HG03378 (cell line): ENCODE measurements around the gene METTL22.
A peak's percentile ranks its signal among the peaks of the same experiment; 100 is the strongest.

ENCODE experiments used
- ATAC-seq: cut with Tn5 transposase; IDR thresholded peaks from one replicate; pipeline ENCODE4 v1.9.1; 2021; ENCODE audit warnings: mild to moderate bottlenecking, moderate library complexity; ENCODE audit not compliant: unreplicated experiment

METTL22 gene, protein sequence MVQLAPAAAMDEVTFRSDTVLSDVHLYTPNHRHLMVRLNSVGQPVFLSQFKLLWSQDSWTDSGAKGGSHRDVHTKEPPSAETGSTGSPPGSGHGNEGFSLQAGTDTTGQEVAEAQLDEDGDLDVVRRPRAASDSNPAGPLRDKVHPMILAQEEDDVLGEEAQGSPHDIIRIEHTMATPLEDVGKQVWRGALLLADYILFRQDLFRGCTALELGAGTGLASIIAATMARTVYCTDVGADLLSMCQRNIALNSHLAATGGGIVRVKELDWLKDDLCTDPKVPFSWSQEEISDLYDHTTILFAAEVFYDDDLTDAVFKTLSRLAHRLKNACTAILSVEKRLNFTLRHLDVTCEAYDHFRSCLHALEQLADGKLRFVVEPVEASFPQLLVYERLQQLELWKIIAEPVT

DNA sequence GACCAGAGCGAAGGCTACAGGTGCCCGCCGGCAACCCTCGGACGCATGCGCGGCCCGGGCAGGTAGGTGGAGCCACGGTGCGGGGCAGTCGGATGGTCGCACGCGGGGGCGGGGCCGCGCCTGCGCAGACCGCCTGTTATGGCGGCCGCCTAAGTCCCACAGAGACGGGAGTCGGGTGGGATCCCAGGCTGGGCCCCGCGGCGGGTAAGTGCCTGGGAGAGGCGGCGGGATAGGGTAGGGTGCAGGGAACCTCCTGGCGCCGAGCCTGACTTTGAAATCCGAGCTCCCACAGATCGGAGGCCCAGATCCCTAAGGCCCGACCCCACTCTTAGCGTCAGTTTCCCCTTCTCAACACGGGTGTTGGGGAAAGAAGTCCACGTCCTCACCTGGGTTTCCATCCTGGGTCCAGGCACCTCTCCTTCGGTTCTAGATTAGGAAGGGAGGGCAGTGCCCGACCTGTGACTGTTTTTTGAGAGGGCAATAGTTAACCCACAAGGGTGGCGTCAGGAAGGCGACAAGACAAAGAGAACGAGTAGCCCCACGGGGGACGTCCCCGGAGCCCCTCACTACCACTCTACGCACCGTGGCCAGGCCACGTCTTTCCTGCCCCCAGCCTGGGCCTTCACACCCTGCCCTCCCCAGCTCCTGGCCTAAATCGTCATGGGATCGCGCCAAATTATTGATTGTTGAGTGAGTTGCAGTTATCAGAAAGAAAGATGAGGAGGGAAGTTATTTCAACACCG is at the start of gene METTL22:
Gene METTL22 (plus strand): TSS at position 127 of the 743 bp plus-strand sequence. CDS start 3,968 bp downstream, outside the sequence.
- ATAC-seq = peak; percentile 77

DNA sequence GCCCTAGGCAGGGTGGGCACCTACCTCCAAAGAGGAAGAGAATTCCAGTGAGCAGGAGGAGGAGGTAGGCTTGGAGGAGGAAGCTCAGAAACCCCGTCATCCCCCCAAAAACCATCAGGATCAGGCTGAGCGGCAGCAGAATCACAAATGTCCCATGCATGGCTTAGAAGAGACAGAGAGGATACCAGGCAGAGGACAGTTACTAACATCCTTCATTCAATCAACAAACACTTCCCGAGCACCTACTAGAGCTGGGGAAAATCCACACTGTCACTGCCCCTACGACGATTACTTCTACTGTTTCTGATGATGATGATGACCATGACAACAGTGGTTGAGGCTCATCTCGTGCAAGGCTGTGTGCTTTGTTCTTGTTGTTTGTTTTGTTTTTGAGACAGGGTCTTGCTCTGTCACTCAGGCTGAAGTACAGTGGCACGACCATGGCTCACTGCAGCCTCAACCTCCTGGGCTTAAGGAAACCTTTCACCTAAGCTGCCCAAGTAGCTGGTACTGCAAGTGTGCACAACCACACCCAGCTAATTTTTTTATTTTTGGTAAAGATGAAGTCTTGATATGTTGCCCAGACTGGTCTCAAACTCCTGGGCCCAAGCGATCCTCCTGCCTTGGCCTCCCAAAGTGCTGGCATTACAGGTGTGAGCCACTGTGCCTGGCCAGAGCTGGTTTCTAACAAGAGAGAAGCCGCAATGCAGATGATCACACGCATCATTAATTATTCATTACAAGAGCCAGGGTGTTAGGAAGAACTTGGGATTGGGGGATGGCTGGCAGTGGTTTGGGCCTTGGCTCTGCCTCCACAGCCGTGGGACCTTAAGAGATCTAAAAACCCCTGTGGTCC is 49.2 kb upstream of the METTL22 start:
- ATAC-seq = no peak

DNA sequence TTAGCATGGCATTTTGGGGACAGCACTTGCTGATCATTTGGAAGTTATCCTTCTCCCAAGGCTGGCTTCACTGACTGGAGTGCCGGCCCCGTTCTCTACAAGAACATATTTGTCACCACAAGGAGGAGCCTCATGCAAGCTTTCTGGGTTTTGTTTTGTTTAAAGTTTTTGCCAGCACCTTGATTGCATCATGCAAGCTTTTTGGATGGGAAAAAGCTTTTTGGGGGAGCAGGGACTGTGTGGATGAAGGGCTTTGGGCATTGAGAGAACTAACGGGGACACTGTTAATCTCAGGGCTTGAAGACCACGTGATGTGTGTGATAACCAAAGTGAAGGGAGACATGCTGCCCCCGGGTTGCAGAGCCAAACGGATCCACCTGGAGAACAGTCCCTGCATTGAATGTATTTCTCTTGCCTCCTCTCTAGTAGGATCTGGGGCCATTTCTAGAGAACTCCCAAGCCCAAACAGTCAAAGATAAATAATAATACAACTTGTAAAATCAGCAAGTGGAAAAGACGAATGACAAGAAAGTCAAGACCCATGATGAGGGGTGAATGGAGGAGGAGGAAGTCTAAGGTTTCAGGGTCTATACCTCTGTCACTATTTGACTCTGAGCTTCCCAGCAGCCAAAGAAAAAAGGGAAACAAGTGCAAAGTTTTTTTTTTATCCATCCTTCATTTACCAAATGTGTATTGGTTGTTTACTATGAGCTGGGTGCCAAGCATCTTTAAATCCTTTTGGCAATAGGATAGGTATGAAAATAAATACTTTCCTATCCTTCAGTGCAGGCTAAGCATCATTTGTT is 48.4 kb upstream of the METTL22 start:
- no peak for ATAC-seq

DNA sequence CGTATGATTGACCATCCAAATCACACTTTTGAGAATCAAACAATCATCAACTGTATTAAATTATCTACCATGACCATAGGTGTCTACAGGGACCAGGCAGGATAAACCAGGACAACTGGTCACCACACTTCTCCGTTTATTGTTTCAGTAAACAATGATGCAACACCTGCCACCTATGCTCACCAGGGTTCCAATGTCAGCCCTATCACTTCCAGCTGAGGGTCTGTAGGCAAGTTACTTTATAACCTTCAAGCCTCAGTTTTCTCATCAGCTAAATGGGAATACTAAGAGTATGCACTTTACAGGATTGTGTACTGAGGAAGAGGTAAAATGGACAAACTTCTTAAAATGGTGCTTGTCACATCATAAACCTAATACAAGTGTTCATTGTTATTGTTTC is 46.1 kb upstream of the METTL22 start:
- ATAC-seq = no peak

DNA sequence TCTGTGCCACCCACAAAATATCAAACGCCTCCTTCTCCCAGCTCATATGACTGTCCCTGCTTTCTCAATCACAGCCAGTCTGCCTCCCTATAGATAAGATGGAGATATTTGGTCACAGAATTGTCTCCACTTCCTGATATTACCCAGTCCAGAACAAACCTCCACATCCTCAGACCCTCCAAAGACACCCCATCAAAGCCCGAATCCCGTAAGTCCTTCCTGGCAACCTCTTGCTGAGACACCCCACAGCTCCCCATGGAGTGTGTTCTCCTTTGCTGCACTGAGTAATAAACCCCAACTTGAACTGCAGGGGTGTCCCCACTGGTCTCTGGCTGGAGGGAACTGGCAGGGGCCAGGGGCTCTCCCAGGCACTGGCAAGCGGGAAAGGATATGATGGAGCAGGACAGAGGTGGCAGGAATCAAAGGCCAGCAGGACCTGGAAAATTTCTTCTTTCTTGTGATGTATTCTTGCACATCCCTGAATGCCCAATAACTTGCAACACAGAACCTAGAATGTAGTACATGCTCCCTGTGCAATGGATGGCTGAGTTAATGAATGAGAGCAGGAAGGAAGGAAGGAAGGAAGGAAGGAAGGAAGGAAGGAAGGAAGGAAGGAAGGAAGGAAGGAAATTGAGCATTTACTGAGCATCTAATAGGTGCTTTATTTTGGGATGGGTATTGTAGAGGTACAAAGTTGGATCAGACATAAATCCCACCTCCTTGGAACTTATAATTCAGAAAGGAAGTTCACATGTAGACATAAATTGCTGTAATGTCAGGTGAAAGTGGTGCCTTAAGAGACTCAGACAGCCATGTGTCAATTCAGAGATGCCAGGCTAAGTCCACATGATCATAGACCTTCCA is 45.1 kb upstream of the METTL22 start:
- ATAC-seq = no peak

DNA sequence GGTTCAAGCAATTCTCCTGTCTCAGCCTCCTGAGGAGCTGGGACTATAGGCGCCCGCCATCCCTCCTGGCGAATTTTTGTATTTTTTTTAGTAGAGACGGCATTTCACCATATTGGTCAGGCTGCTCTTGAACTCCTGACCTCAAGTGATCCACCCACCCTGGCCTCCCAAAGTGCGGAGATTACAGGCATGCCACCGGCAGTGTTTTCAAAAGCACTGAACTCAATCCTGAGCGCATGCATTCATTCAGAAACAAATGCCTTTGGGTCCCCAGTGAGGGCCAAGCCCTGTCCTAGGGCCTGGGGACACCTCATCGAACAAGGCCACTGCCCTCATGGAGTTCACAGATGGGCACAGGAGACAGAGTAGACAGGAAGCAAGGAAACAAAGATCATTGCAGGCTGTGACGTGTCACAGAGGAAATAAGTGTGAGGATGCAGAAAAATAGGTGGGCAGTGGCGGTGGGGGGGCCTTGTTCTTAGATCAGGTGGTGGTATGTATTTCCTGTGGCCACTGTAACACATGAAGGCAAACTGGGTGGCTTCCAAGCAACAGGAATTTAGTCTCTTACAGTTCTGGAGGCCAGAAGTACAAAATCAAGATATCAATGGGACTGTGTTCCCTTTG is 43.7 kb upstream of the METTL22 start:
- no peak for ATAC-seq

DNA sequence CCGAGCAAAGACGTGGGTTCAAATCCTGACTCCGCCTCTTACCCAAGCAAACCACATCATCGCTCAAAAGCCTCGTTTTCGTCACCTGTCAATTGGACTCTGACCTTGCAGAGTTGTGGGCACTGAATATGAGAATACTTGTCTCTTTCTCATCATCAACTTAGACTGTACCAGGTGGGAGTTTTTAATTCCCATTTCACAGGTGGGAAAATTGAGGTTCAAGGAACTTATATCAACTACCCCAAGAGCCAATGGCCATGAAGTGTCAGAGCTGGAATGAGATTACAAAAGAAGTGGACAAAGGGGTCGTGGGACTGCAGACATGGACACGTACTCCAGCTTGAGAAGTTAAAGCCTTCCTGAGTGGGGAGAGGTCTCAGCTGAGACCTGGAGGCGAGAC is 41.9 kb upstream of the METTL22 start:
- no peak for ATAC-seq

DNA sequence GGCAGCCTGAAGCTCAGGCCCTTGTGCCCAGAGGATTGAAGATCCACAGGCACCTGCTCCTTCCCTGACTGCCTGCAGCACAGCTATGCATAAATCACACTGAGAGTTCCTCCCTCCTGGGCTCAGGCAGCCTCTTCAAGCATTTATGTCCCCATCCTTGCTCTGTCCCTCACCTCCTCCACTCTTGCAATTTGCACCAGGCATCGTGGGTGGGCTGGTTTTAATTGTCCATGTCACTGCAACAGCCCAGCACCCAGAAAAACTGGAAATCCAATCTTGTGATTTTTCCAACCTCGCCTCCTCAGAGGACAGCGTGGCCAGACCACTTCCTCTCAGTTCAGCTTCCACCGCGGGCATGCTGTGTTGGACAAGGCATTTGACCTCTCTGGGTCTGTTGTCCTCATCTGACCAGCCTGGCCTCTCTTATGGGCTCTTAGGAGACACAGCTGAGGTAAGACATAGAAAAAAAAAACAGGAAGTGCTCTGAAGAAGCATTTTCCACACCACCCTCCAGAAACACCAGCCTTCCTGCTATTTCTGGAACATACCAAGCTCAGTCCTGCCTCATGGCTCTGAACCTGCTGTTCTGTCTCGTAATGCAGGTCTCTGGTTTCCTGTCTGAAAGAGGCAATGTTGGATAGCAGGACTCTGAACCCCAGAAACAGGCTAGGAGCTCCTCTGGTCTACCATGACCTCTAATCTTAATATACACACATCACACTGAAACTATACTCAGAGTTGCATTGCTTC is 39.5 kb upstream of the METTL22 start:
- no peak for ATAC-seq

DNA sequence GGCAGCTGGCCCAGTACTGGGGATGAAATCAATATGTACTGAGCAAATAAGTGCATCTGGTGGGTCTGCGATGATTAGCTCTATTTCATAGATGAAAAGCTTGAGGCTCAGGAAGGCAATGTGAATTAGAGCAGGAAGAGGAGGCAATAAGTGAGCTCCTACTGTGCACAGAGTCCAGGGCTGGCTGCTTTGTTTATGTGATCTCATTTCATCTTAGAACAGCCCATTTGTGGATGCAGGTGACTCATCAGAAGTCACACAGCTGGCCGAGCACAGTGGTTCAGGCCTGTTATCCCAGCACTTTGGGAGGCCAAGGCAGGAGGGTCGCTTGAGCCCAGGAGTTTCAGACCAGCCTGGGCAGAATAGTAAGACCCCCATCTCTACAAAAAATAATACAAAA is 38.3 kb upstream of the METTL22 start:
- ATAC-seq = no peak

DNA sequence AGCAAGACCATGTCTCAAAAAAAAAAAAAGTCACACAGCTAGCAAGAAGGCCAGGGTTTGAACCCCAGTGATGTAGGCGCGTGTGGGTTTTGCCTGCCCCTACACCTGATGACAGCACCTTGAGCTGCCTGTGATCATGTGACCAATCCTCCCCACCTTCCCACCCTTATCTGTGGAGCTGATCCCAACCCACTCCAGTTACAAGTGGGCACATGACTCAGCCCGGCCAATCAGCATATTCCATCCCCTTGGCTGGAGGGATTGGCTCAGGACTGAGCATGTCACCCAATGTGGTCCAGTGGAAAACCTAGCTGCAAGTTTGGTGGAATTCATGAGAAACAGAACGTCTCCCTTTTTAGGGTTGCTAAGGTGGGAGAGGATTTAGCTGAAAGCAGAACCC is 37.8 kb upstream of the METTL22 start:
- ATAC-seq = no peak

DNA sequence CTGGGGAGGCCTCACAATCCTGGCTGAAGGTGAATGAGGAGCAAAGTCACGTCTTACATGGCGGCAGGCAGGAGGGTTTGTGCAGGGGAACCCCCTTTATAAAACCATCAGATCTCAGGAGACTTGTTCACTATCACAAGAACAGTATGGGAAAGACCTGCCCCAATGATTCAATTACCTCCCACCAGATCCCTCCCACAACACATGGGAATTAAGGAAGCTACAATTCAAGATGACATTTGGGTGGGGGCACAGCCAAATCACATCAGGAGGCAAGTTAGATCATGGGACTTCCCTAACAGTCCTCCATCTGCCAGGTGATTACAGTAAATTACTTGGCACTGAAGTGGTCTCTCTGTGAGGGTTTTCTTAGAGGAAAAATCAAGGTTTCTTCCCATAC is 36.5 kb upstream of the METTL22 start:
- no peak for ATAC-seq

DNA sequence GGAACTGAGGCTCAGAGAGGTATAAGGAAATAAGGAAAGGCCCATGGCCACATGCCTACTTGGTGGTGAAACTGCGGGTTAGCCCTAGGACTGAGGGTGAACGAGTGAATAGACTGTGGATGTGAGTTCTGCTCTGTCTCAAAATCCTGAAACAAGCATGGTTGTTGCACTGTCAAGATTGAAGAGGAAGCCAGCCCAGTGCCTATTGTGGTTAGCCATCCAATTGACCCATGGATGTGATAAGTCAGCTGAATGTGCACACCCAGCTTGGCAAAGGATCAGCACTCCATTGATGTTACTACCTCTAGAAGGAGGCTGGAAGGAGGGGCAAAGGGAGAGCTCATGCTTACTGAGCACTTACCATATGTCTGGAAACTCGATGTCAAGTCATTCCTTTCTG is 35.6 kb upstream of the METTL22 start:
- ATAC-seq = no peak

DNA sequence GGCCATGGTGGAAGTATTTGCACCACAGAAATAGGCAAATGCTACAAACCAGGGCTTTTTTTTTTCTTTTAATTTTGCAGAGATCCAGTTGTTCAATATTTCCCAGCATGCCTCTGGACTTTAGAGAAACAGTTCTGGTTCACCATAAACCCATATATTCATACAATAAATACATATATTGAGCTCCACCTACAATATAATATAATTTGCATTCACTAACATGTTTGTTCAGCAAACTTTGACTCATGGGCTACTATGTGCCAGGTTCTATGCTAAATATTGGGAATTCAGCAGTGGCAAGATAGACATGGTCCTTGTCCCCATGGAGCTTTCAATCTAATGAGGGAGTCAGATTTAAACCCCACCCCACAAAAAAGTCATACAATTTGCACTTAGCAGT is 34.4 kb upstream of the METTL22 start:
- ATAC-seq = no peak

DNA sequence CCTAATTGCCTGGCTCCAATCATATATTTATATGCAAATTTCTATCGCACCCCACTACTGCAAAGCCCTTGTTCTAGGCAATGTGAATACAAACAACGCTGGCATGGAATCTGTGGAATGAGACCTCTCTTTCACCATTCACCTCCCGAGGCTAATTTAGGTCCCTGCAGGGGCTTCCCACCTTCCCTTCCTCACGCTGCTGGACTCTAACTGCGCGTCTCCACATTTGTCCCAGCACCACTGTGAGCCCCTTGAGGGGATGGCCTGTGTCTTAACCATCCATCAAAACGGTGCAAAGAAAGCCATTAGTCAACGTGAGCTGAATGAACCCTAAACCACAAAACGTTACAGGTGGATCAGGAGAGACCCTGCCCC is 32.8 kb upstream of the METTL22 start:
- no peak for ATAC-seq

DNA sequence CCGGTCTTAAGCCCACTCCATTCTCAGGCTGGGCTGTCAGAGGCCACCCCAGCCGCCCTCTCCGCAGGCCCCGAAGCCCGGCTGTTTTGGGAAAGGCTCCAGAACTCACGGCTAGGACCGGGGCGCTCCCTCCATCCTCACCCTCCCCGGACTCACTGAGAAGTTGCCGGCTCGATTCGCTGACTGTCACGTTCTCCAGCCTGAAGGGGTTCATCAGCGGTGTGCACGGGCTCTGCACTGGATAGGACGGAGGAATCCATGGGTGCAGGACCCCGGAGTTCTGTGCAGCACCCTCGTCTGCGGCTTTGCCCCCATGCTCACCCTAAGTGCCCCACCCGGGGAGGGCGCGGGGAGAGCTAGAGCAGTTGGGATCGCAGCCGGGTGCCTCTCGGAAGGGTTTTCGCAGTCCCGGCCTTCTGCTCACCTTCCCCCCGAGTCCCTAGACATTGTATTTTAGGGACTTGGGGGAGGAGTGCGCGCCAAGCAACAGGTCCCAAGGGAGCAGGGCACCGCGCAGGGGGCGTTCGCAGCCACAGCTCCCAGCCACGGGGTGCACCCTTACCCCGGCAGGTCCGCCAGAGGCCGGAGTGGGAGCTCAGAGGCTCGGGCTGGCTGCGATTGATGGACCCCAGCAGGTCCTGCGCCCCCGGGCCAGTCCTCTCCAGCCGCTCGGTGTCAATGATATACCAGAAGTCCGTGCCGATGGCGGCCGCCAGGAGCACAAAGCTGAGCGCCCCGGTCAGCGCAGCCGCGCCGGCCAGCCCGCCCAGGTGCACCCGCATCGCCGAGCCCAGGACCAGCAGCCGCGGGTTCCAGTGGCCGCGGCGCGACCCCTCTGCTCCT is 32.2 kb upstream of the METTL22 start:
- ATAC-seq = no peak

DNA sequence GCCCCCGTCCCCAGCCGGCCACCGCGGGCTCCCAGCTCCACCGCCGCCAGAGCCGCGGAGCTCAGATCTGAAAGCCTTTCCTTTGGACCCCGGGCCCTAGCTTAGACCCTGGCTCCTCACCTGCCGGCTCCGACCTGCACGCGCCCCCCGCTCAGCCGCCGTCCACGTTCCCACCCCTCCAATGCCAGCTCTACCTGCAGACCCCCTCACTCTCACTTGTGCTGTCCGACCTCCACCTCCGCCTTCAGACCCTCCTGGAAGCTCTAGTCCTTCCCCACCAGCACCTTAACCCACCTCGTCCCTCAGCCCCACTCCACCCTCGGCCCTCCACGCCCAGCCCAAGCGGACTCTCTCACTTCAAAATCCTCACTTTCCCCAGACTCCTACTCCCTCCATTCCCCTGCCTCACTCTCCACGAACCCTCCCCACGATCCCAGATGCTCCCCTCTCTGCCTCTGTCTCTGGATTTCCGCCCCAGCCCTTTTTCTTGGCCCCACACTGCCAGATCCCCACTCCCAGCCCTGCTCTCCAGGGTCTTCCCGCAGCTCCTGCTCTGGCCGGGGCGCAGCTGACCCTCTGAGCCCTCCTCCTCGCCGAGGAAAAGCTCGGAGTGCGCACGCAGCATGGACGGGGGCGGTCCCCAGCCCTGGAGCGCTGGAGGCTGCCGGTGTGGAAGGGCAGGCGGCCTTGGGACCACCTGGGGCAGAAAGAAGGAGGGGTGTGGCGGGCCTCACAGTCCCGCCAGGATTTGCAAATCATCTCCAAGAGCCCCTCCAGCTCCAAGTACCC is 31.4 kb upstream of the METTL22 start, which contains the start of gene TMEM114:
Gene TMEM114 (minus strand): TSS at position 612 of the 789 bp plus-strand sequence. CDS start 673 bp downstream, outside the sequence.
- ATAC-seq = no peak

DNA sequence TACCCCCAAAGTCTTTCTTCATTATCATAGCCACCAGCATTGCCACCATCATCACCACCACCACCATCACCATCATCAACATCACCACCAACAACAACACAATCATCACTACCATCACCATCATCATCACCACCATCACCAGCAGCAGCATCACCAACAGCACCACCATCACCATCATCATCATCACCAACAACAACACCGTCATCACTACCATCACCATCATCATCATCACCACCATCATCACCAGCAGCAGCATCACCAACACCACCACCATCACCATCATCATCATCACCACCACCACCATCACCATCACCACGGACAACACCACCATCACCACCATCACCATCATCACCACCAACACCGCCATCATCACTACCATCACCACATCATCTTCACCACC is 30.7 kb upstream of the METTL22 start:
- ATAC-seq = no peak
